ENCODE data around the gene ELMO1. TPM values are rescaled to one million over a fixed set of nuclear protein-coding genes. Genes with fewer than 3 reads are reported as not detected.

Gene ELMO1
- total RNA-seq, 1 donor from 2014 or later = 29.4 TPM

- Mint-ChIP-seq H3K36me3 (no peaks in the 10 kb centered on the region), H3K9me3 (no peaks in the 10 kb centered on the region), H3K27me3 (no peaks in the 10 kb centered on the region), H3K4me1 (ENCODE audit: unreplicated experiment) (peaks cover 6% of the 10 kb centered on the region), H3K27ac (no peak overlapping the region), H3K4me3 (no peak overlapping the region)
- no peak for DNase-seq (ENCODE audit: extremely low spot score, unreplicated experiment)
- TF ChIP-seq CTCF (conservative IDR thresholded peaks at IDR 0.05) = no peak
Observed at GRCh38 chr7:37408291-37409228, 40.1 kb downstream of the ELMO1 start.

- H3K27ac Mint-ChIP-seq = no peak overlapping the region
- no peaks in the 10 kb centered on the region for H3K36me3 Mint-ChIP-seq
- TF ChIP-seq CTCF (conservative IDR thresholded peaks at IDR 0.05) = no peak
Observed at GRCh38 chr7:37405603-37406122, 43.0 kb downstream of the ELMO1 start.

DNA sequence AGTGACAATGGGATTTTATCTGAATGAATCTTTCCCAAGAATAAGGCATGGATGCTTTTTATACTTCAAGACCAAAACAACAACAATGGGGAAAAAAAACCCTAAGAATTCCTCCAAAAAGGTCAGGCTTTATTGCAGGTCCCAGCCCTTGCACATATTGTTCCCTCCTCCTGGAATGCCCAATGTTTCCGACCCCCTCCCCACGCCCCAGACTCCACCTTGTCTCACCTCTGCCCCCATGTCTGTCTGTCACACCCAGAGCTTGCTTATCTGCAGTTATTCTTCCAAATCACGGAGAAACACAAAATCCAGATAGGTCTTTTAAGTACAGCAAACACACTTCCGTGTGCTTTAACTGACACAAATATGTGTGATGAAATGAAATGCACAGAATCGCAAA lies 43.5 kb downstream of the ELMO1 start:
- Mint-ChIP-seq H3K9me3 (peaks cover 5% of the 10 kb centered on the region), H3K27ac (no peak overlapping the region), H3K4me3 (no peak overlapping the region), H3K4me1 (ENCODE audit: unreplicated experiment) (peaks cover 6% of the 10 kb centered on the region), H3K36me3 (no peaks in the 10 kb centered on the region), H3K27me3 (no peaks in the 10 kb centered on the region)
- DNase-seq (ENCODE audit: extremely low spot score, unreplicated experiment) = no peak
- no peak for TF ChIP-seq CTCF (conservative IDR thresholded peaks at IDR 0.05)

More at GRCh38 chr7:37405603-37406122, 43.0 kb downstream of the ELMO1 start:
- H3K4me1 Mint-ChIP-seq (ENCODE audit: unreplicated experiment) = peaks cover 6% of the 10 kb centered on the region
- no peak for DNase-seq (ENCODE audit: extremely low spot score, unreplicated experiment)
- H3K4me3 Mint-ChIP-seq = no peak overlapping the region
- H3K9me3 Mint-ChIP-seq = peaks cover 5% of the 10 kb centered on the region
- no peaks in the 10 kb centered on the region for H3K27me3 Mint-ChIP-seq

DNA sequence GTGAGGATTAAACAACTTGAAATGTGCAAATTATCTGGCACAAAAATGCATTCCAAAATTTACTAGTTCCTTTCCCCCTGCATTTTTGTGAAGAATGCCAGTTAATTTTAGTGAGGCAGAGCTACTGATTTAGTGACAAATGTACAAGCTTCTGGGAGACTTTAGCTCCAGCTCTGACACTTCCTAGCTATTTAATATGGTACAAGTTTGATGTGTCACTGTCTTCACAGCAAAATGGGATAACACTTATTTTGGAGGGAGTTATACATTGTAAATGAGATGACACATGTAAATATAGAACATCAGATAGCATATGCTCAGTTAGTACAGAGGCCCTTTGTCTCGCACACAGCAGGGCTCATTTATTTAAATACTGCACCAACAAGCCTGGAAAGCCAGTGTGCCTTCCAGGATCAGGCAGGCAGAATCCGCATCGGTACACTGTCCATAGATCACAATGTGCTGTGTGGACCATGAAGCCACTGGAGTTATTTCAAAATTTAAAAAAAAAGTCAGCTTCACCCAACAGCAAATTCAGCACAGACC lies 48.7 kb downstream of the ELMO1 start:
- Mint-ChIP-seq H3K4me3 (no peak overlapping the region), H3K27me3 (no peaks in the 10 kb centered on the region), H3K36me3 (no peaks in the 10 kb centered on the region), H3K27ac (no peak overlapping the region), H3K4me1 (ENCODE audit: unreplicated experiment) (no peaks in the 10 kb centered on the region), H3K9me3 (peaks cover 5% of the 10 kb centered on the region)
- DNase-seq (ENCODE audit: extremely low spot score, unreplicated experiment) = no peak
- no peak for TF ChIP-seq CTCF (conservative IDR thresholded peaks at IDR 0.05)

- Mint-ChIP-seq H3K27me3 (no peaks in the 10 kb centered on the region), H3K36me3 (no peaks in the 10 kb centered on the region), H3K9me3 (peaks cover 5% of the 10 kb centered on the region), H3K4me1 (ENCODE audit: unreplicated experiment) (no peaks in the 10 kb centered on the region), H3K4me3 (no peak overlapping the region), H3K27ac (no peak overlapping the region)
- no peak for DNase-seq (ENCODE audit: extremely low spot score, unreplicated experiment)
- TF ChIP-seq CTCF (conservative IDR thresholded peaks at IDR 0.05) = no peak
Observed at GRCh38 chr7:37398403-37398802, 50.3 kb downstream of the ELMO1 start.

All from type B pancreatic cell (in vitro differentiated cells).